HCT116 (cell line): ENCODE results near the gene ARPC1B. TPM values are rescaled to one million over a fixed set of nuclear protein-coding genes. Genes with fewer than 3 reads are reported as not detected.
A peak's percentile ranks its signal among the peaks of the same experiment; 100 is the strongest.

Experiments
- ATAC-seq: fragments of 200-7000 bp; cut with Tn5 transposase; 2 replicates; pipeline ENCODE4 v1.9.1; 2020; ENCODE audit warnings: mild to moderate bottlenecking, moderate library complexity
- Bru-seq: library from RNA; stranded (reverse); fragments of 400-500 nt; gene quantifications from one replicate; lab custom pipeline; 2021; lab: Mats Ljungman, UMichigan
- BruChase-seq, 2 experiments: library from RNA; stranded (reverse); fragments of 400-500 nt; gene quantifications; one replicate each; lab custom pipeline; 2021; lab: Mats Ljungman, UMichigan
- BruUV-seq: library from RNA; stranded (reverse); fragments of 400-500 nt; replicated peaks from 2 replicates; lab custom pipeline; 2021; lab: Mats Ljungman, UMichigan
- CTCF ChIA-PET: fragments of 300-600 bp; sonication (Branson Sonifier 250); formaldehyde crosslinking; loops from one replicate; lab custom pipeline; 2021; ENCODE audit warnings: antibody characterized with exemption; lab: Charles Lee
- POLR2A ChIA-PET: fragments of 300-600, 350-600 bp; sonication (Branson Sonifier 250); formaldehyde crosslinking; loops from one replicate; lab custom pipeline; 2021; ENCODE audit warnings: antibody characterized with exemption; lab: Charles Lee
- RAD21 ChIA-PET, 2 experiments: fragments of 300-600 bp; sonication (Branson Sonifier 250); formaldehyde crosslinking; loops; one replicate each; lab custom pipeline; 2023; ENCODE audit warnings: low total read pairs in 2 of 2; ENCODE audit not compliant: uncharacterized antibody in 2 of 2, unreplicated experiment in 2 of 2, low non-redundant PET in 1 of 2; lab: Charles Lee
- DNase-seq: peaks from one replicate; pipeline ENCODE4 v3.0.0-alpha.2; 2010; ENCODE audit warnings: low read depth, low spot score
- H2AFZ ChIP-seq: fragments of 200-600 bp; shearing (Covaris generic), sonication (generic); 2 replicates; pipeline ENCODE4 v1.6.1; 2017; ENCODE audit warnings: low read depth, mixed run types, mixed read lengths, antibody characterized with exemption, low read length; ENCODE audit not compliant: poor library complexity, severe bottlenecking
- H3K27ac ChIP-seq: 2 replicates; pipeline ENCODE4 v1.5.1; 2012; ENCODE audit warnings: low read depth, low read length
- H3K27me3 ChIP-seq: fragments of 200-600 bp; sonication (generic); 2 replicates; pipeline ENCODE4 v1.6.1; 2016; ENCODE audit warnings: mixed run types, low read length, mixed read lengths; ENCODE audit not compliant: insufficient read depth
- H3K36me3 ChIP-seq, 2 experiments: fragments of 200-500 bp in 1 of 2; fragments of 200-600 bp in 1 of 2; sonication (Bioruptor generic) in 1 of 2; sonication (generic) in 1 of 2; 2 replicates each; pipeline versions ENCODE4 v1.5.1 to v1.6.1; 2014 to 2016; ENCODE audit warnings: low read length in 2 of 2, inconsistent platforms in 1 of 2, mixed read lengths in 1 of 2, mixed run types in 1 of 2; ENCODE audit not compliant: insufficient read depth in 2 of 2, control insufficient read depth in 1 of 2
- H3K4me1 ChIP-seq, 2 experiments: fragments of 200-600 bp in 1 of 2; sonication (generic) in 1 of 2; 2 replicates each; pipeline versions ENCODE4 v1.5.1 to v1.6.1; 2012 to 2017; ENCODE audit warnings: low read length in 2 of 2, inconsistent platforms in 1 of 2, mild to moderate bottlenecking in 1 of 2, mixed read lengths in 1 of 2, mixed run types in 1 of 2, moderate library complexity in 1 of 2; ENCODE audit not compliant: insufficient read depth in 2 of 2, control insufficient read depth in 1 of 2
- H3K4me2 ChIP-seq: fragments of 200-600 bp; sonication (generic); 2 replicates; pipeline ENCODE4 v1.6.1; 2017; ENCODE audit warnings: mixed run types, low read length, mixed read lengths
- H3K4me3 ChIP-seq, 2 experiments: fragments of 200-600 bp in 1 of 2; sonication (generic) in 1 of 2; replicated peaks in 1 of 2; 2 replicates each; pipeline ENCODE4 v1.5.1; 2011 to 2016; ENCODE audit warnings: low read length in 2 of 2, control low read depth in 1 of 2, low read depth in 1 of 2, mild to moderate bottlenecking in 1 of 2, mixed read lengths in 1 of 2, mixed run types in 1 of 2
- H3K79me2 ChIP-seq: fragments of 200-600 bp; sonication (generic); 2 replicates; pipeline ENCODE4 v1.6.1; 2017; ENCODE audit warnings: mild to moderate bottlenecking, mixed run types, low read length, moderate library complexity, mixed read lengths; ENCODE audit not compliant: insufficient read depth
- H3K9ac ChIP-seq: fragments of 200-600 bp; sonication (generic); 2 replicates; pipeline ENCODE4 v1.6.1; 2016; ENCODE audit warnings: low read length, mixed read lengths
- H3K9me2 ChIP-seq: fragments of 200-600 bp; sonication (generic), shearing (Covaris generic); 2 replicates; pipeline ENCODE4 v1.6.1; 2017; ENCODE audit warnings: mixed run types, mild to moderate bottlenecking, moderate library complexity; ENCODE audit not compliant: insufficient read depth
- H3K9me3 ChIP-seq, 2 experiments: fragments of 200-500 bp in 1 of 2; fragments of 200-600 bp in 1 of 2; sonication (Bioruptor generic) in 1 of 2; sonication (generic) in 1 of 2; 2 replicates each; pipeline ENCODE4 v1.6.1; 2014 to 2017; ENCODE audit warnings: low read length in 2 of 2, mixed read lengths in 2 of 2, inconsistent platforms in 1 of 2, low read depth in 1 of 2, mild to moderate bottlenecking in 1 of 2, mixed run types in 1 of 2, moderate library complexity in 1 of 2; ENCODE audit not compliant: control insufficient read depth in 1 of 2, insufficient read depth in 1 of 2
- H4K20me1 ChIP-seq: fragments of 200-600 bp; sonication (generic), shearing (Covaris generic); 2 replicates; pipeline ENCODE4 v1.6.1; 2017; ENCODE audit warnings: mixed run types, mild to moderate bottlenecking, moderate library complexity; ENCODE audit not compliant: insufficient read depth
- ATF3 ChIP-seq: IDR thresholded peaks from 2 replicates; pipeline ENCODE4 v1.6.1; 2012
- CTCF ChIP-seq, 3 experiments: fragments of 200-600 bp in 1 of 3; sonication (generic) in 1 of 3; IDR thresholded peaks in 2 of 3; conservative IDR thresholded peaks in 1 of 3; 2 replicates each; pipeline ENCODE4 v1.5.1; 2012 to 2017; ENCODE audit warnings: low read depth in 2 of 3, low read length in 2 of 3, antibody characterized with exemption in 1 of 3, borderline replicate concordance in 1 of 3, control low read depth in 1 of 3, mild to moderate bottlenecking in 1 of 3, mixed read lengths in 1 of 3, mixed run types in 1 of 3, moderate library complexity in 1 of 3; ENCODE audit not compliant: insufficient read depth in 1 of 3
- EGR1 ChIP-seq: IDR thresholded peaks from 2 replicates; pipeline ENCODE4 v1.6.1; 2012; ENCODE audit warnings: low read depth
- MAX ChIP-seq: IDR thresholded peaks from 2 replicates; pipeline ENCODE4 v1.6.1; 2012
- POLR2A ChIP-seq: IDR thresholded peaks from 2 replicates; pipeline ENCODE4 v1.7.0; 2011; ENCODE audit warnings: borderline replicate concordance; ENCODE audit not compliant: insufficient read depth, insufficient read length; ENCODE audit errors: extremely low read depth
- POLR2AphosphoS5 ChIP-seq: IDR thresholded peaks from 2 replicates; pipeline ENCODE4 v1.6.1; 2011; ENCODE audit warnings: mild to moderate bottlenecking, low read depth, low read length, moderate library complexity
- REST ChIP-seq: IDR thresholded peaks from 2 replicates; pipeline ENCODE4 v1.6.1; 2012; ENCODE audit warnings: low read depth
- SIN3A ChIP-seq: IDR thresholded peaks from 2 replicates; pipeline ENCODE4 v1.6.1; 2012; ENCODE audit warnings: low read depth
- TCF7L2 ChIP-seq: IDR thresholded peaks from 2 replicates; pipeline ENCODE4 v1.7.0; 2011; ENCODE audit warnings: borderline replicate concordance, inconsistent platforms; ENCODE audit not compliant: insufficient read depth, insufficient read length; ENCODE audit errors: extremely low read depth
- ZBTB33 ChIP-seq: IDR thresholded peaks from 2 replicates; pipeline ENCODE4 v1.6.1; 2011; ENCODE audit warnings: mild to moderate bottlenecking, low read length, moderate library complexity; ENCODE audit not compliant: insufficient replicate concordance; ENCODE audit errors: extremely low read depth
- ZFX ChIP-seq: fragments of 450-650 bp; IDR thresholded peaks from 2 replicates; pipeline ENCODE4 v1.6.1; 2017
- intact Hi-C: fragments of 100-400 bp; cut with micrococcal nuclease; formaldehyde crosslinking; loops from 2 replicates; pipeline ENCODE4 v1.10.0; 2022
- long read RNA-seq: library from polyadenylated mRNA; unstranded; transcript quantifications from one replicate; pipeline ENCODE4 v2.0.0, GENCODE V29; 2021; ENCODE audit not compliant: unreplicated experiment
- polyA plus RNA-seq: library from polyadenylated mRNA; unstranded; fragments of >200 nt; gene quantifications from 2 replicates; pipeline ENCODE4 v1.2.1, GENCODE V29; 2012; ENCODE audit warnings: missing spikeins
- total RNA-seq: library from RNA; stranded (reverse); gene quantifications from one replicate; pipeline ENCODE4 v1.2.1, GENCODE V29; 2021; ENCODE audit not compliant: unreplicated experiment

The ARPC1B gene
- total RNA-seq = 192 TPM
- 365 and 430 TPM in 2 replicates for polyA plus RNA-seq
- Bru-seq, nascent RNA = percentile 65 among the genes with signal in this experiment
- percentile 89 among the genes with signal in this experiment for BruChase-seq, experiment 1, labeled RNA remaining after a 6-hour chase
- BruChase-seq, experiment 2, labeled RNA remaining after a 2-hour chase = percentile 78 among the genes with signal in this experiment
- long read RNA-seq, transcript ARPC1B-222 (11 exons, 1,669 nt) = minor isoform, 13 of 607 reads
- long read RNA-seq, transcript ARPC1B-201 (10 exons, 1,564 nt) = major isoform, 441 of 607 reads
- long read RNA-seq, transcript ARPC1B-205 (11 exons, 1,578 nt) = minor isoform, 8 of 607 reads
- long read RNA-seq, transcript ARPC1B-207 (11 exons, 1,509 nt) = minor isoform, 7 of 607 reads
- long read RNA-seq, partial matches to known transcripts = 44 of 607 reads
- long read RNA-seq, other reads (novel, unspliced or antisense) = 81 of 607 reads

- H3K4me2 ChIP-seq = peak within 1 kb of the TSS; percentile 92
- H3K4me1 ChIP-seq = peaks cover 24 to 58% of the 10 kb centered on the region in 2 experiments
- ChIA-PET POLR2A (interaction anchor here (0.7 kb wide), 1 partner anchor 716 kb away, joined by 4 read pairs; no protein-coding TSS in a partner anchor), CTCF (no interaction called here), RAD21 (no interaction called here)
- peaks cover 5 to 19% of the 10 kb centered on the region in 2 experiments; a peak in 2 of 4 replicates for H3K36me3 ChIP-seq
- H3K27me3 ChIP-seq = no peaks in the 10 kb centered on the region
- no TSS peak for BruUV-seq
- peaks cover 44% of the 10 kb centered on the region for H3K79me2 ChIP-seq
- H2AFZ ChIP-seq = no peak within 1 kb of the TSS
- peak within 1 kb of the TSS; percentile 74 for H3K27ac ChIP-seq
- DNase-seq (peak; percentile 41), ATAC-seq (peak; percentile 80)
- no peaks in the 10 kb centered on the region for H3K9me2 ChIP-seq
- H3K9ac ChIP-seq = peak within 1 kb of the TSS; percentile 89
- no peak; the same call in 1 of the 2 replicates for TF ChIP-seq SIN3A
- TF ChIP-seq REST = no peak
- peak; percentile 36; the same call in 1 of the 2 replicates for TF ChIP-seq ZFX
- TF ChIP-seq TCF7L2 = no peak
- TF ChIP-seq POLR2AphosphoS5 = peak; percentile 89
- peak; percentile 66 for TF ChIP-seq ZBTB33
- TF ChIP-seq EGR1 = peak; percentile 90
- TF ChIP-seq POLR2A = peak; percentile 41
- 0 out of 2 replicates have a peak, but pooled peaks have one; percentile 35 for TF ChIP-seq MAX
- TF ChIP-seq ATF3 = no peak
- no peak for TF ChIP-seq CTCF (IDR thresholded peaks at IDR 0.05 in 2 of 3, conservative IDR thresholded peaks at IDR 0.05 in 1 of 3; ENCODE audit: borderline replicate concordance in 1 of 3, insufficient read depth in 1 of 3, low read depth in 2 of 3, low read length in 2 of 3)
- TF ChIP-seq, all 23 proteins: peak for 6
- Histone ChIP-seq H3K9me3 (no peaks in the 10 kb centered on the region), H3K4me3 (peak within 1 kb of the TSS; percentile 68 to 86), H4K20me1 (no peaks in the 10 kb centered on the region)
- intact Hi-C loops = no loop called here
Observed at GRCh38 chr7:99374111-99375064, at the start of gene ARPC1B. ARPC1B (plus strand) TSS chr7:99374730; CDS start chr7:99385715, 10,985 bp downstream.
